Testis (tissue), 3 donors: ENCODE data around the gene LSR. TPM values are rescaled to one million over a fixed set of nuclear protein-coding genes. Genes with fewer than 3 reads are reported as not detected.

Experiments used
- DNase-seq: peaks from one replicate; pipeline ENCODE4 v3.0.0-alpha.2; 2019
- H3K27ac ChIP-seq, 2 donors: fragments of 200-600 bp; sonication (generic); one replicate each; pipeline ENCODE4 v1.5.1; 2019
- H3K27me3 ChIP-seq: fragments of 200-600 bp; sonication (generic); one replicate; pipeline ENCODE4 v1.5.1; 2019
- H3K36me3 ChIP-seq: fragments of 200-600 bp; sonication (generic); one replicate; pipeline ENCODE4 v1.5.1; 2017; ENCODE audit warnings: low read depth; ENCODE audit errors: missing control alignments
- H3K4me1 ChIP-seq: fragments of 200-600 bp; sonication (generic); one replicate; pipeline ENCODE4 v1.5.1; 2019
- H3K4me3 ChIP-seq, 2 donors: fragments of 200-600 bp; sonication (generic); one replicate each; pipeline ENCODE4 v1.5.1; 2017 to 2019
- H3K9me3 ChIP-seq: fragments of 200-600 bp; sonication (generic); one replicate; pipeline ENCODE4 v1.5.1; 2017
- POLR2A ChIP-seq: fragments of 450-650 bp; IDR thresholded peaks from one replicate; pipeline ENCODE4 v1.6.1; 2017; ENCODE audit warnings: antibody characterized with exemption, mild to moderate bottlenecking, moderate library complexity
- WGBS, 2 donors: methylation state at CpG; one replicate each; pipeline ENCODE4 v1.1.5; 2018; 5-methylcytosine and 5-hydroxymethylcytosine counted together
- intact Hi-C: fragments of 100-400 bp; cut with DNase I; formaldehyde crosslinking; loops from one replicate; pipeline ENCODE4 v1.15.1; 2023; ENCODE audit warnings: low total_unique reads
- polyA plus RNA-seq: library from polyadenylated mRNA; stranded (reverse); fragments of 350-450 nt; fragmentation: Illumina TruSeq; extraction: RNeasy Lipid Tissue Mini Kit (QIAGEN cat#74804); gene quantifications from one replicate; pipeline ENCODE4 v1.2.3, GENCODE V29; 2014; ENCODE audit warnings: low read depth, low replicate concordance; ENCODE audit not compliant: insufficient read depth
- total RNA-seq, 2 donors: library from RNA; depleted of rRNA; stranded (reverse); fragments of >200 nt; gene quantifications; one replicate each; pipeline ENCODE4 v1.2.3, GENCODE V29; 2016
- TF ChIP-seq, protein P1 (sequence below), 3 experiments: fragments of 450-650 bp in 2 of 3; fragments of 200-600 bp in 1 of 3; sonication (generic) in 1 of 3; IDR thresholded peaks; one replicate each; pipeline ENCODE4 v1.5.1; 2016 to 2019; ENCODE audit warnings: antibody characterized with exemption in 3 of 3, mild to moderate bottlenecking in 2 of 3, moderate library complexity in 1 of 3

Gene LSR
- total and polyA plus RNA-seq, 3 donors from 2014 or later = 85.7 to 195 (median 154) TPM

GRCh38 chr19:35301961-35302360 is 53.2 kb downstream of the LSR start:
- H3K36me3 ChIP-seq = no peaks in the 10 kb centered on the region
- 91 to 95% methylated on average over 2 of the region's 2 CpGs for WGBS, 2 donors

DNA sequence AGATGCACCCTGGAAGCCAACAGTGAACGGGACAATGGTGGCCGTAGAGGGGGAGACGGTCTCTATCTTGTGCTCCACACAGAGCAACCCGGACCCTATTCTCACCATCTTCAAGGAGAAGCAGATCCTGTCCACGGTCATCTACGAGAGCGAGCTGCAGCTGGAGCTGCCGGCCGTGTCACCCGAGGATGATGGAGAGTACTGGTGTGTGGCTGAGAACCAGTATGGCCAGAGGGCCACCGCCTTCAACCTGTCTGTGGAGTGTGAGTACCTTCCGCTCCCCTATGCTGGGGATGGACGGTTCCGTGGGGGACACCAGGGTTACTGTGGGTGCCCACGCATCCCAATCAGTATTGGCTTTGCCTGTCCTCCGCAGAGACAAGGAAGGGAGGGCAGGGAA is 53.6 kb downstream of the LSR start:
- no peak for TF ChIP-seq POLR2A
- TF ChIP-seq, protein P1, sequence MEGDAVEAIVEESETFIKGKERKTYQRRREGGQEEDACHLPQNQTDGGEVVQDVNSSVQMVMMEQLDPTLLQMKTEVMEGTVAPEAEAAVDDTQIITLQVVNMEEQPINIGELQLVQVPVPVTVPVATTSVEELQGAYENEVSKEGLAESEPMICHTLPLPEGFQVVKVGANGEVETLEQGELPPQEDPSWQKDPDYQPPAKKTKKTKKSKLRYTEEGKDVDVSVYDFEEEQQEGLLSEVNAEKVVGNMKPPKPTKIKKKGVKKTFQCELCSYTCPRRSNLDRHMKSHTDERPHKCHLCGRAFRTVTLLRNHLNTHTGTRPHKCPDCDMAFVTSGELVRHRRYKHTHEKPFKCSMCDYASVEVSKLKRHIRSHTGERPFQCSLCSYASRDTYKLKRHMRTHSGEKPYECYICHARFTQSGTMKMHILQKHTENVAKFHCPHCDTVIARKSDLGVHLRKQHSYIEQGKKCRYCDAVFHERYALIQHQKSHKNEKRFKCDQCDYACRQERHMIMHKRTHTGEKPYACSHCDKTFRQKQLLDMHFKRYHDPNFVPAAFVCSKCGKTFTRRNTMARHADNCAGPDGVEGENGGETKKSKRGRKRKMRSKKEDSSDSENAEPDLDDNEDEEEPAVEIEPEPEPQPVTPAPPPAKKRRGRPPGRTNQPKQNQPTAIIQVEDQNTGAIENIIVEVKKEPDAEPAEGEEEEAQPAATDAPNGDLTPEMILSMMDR (IDR thresholded peaks at IDR 0.05) = no peak
- Histone ChIP-seq H3K27ac (no peak overlapping the region), H3K27me3 (no peaks in the 10 kb centered on the region), H3K4me3 (no peak overlapping the region), H3K4me1 (no peaks in the 10 kb centered on the region), H3K9me3 (no peaks in the 10 kb centered on the region), H3K36me3 (no peaks in the 10 kb centered on the region)
- WGBS, 2 donors = 87 to 89% methylated on average over 16 of the region's 16 CpGs
- intact Hi-C loops = no loop called here
- no peak for DNase-seq

More at GRCh38 chr19:35301961-35302360, 53.2 kb downstream of the LSR start:
- no peaks in the 10 kb centered on the region for H3K27me3 ChIP-seq
- H3K9me3 ChIP-seq = no peaks in the 10 kb centered on the region
- no peak overlapping the region for H3K27ac ChIP-seq
- no peak for DNase-seq
- no peak for TF ChIP-seq POLR2A
- TF ChIP-seq, protein P1 (IDR thresholded peaks at IDR 0.05) = no peak
- H3K4me1 ChIP-seq = no peaks in the 10 kb centered on the region
- intact Hi-C loops = no loop called here
- H3K4me3 ChIP-seq = no peak overlapping the region

DNA sequence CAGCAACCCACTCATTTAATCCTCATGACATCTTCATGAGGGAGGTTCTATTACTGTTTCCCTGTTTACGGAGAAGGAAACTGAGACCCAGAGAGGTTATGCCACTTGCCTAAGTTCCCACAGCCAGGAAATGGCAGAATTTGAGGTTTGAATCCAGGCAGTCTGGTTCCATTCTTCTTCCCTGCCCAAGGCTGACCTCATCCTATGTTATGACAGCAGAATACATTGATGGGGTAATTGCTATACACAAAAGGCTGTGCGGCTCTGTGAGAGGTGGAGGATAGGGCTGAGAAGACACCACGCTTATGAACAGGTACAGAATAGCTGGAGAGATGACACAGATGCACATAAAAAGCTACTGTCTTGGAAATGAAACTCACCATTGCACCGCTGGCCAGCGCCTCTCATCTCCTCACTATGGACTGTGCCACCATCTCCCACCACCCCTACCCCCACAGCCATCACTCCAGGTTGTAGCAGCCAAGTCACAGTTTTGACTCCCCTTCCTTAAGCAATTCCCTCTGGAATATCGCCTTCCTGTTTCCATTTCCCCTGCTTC is 54.6 kb downstream of the LSR start:
- no peaks in the 10 kb centered on the region for H3K9me3 ChIP-seq
- H3K4me3 ChIP-seq = no peak overlapping the region
- DNase-seq = no peak
- no peaks in the 10 kb centered on the region for H3K27me3 ChIP-seq
- H3K36me3 ChIP-seq = no peaks in the 10 kb centered on the region
- 87 to 88% methylated on average over 6 of the region's 6 CpGs for WGBS, 2 donors
- H3K27ac ChIP-seq = no peak overlapping the region
- H3K4me1 ChIP-seq = peaks cover 6% of the 10 kb centered on the region
- intact Hi-C loops = no loop called here
- TF ChIP-seq POLR2A = no peak
- TF ChIP-seq, protein P1 (IDR thresholded peaks at IDR 0.05) = no peak

DNA sequence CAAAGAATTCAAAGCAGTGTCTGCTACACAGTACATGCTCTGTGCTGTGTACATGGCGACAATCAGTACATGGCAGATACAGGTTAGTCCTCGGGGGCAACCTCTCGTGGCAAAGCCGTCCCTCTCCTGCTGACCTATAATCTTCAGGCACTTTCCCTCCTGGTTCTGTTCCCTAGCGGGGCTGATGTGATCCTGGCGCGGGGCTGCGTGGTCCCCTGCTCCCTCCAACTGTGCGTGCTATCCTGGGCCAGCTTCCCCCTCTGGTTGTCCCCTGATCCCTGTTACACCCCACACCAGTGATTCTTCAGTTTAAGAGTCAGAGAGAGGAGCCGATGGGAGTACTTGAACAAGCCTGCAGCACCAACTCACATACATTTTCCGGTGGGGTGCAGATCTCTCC is 55.2 kb downstream of the LSR start:
- H3K4me1 ChIP-seq = peaks cover 12% of the 10 kb centered on the region
- no peak for TF ChIP-seq POLR2A
- TF ChIP-seq, protein P1 (IDR thresholded peaks at IDR 0.05) = no peak
- WGBS, 2 donors = 89 to 96% methylated on average over 9 to 11 of the region's 11 CpGs

GRCh38 chr19:35305181-35305580 is 56.4 kb downstream of the LSR start:
- intact Hi-C loops = no loop called here
- TF ChIP-seq, protein P1 (IDR thresholded peaks at IDR 0.05) = no peak
- TF ChIP-seq POLR2A = no peak
- H3K9me3 ChIP-seq = no peaks in the 10 kb centered on the region
- H3K4me1 ChIP-seq = peaks cover 23% of the 10 kb centered on the region
- no peak overlapping the region for H3K27ac ChIP-seq
- 87 to 90% methylated on average over 4 to 5 of the region's 6 CpGs for WGBS, 2 donors
- no peaks in the 10 kb centered on the region for H3K36me3 ChIP-seq
- DNase-seq = no peak
- no peaks in the 10 kb centered on the region for H3K27me3 ChIP-seq
- no peak overlapping the region for H3K4me3 ChIP-seq

More for the DNA sequence above, 55.2 kb downstream of the LSR start:
- DNase-seq = no peak
- Histone ChIP-seq H3K27ac (no peak overlapping the region), H3K27me3 (no peaks in the 10 kb centered on the region), H3K36me3 (no peaks in the 10 kb centered on the region), H3K4me3 (no peak overlapping the region), H3K9me3 (no peaks in the 10 kb centered on the region)
- intact Hi-C loops = no loop called here
